B cell (primary cell): ENCODE results near the gene ANAPC4. TPM values are rescaled to one million over a fixed set of nuclear protein-coding genes. Genes with fewer than 3 reads are reported as not detected.

Experiments
- ATAC-seq: fragments of 200-7000 bp; cut with Tn5 transposase; one replicate; pipeline ENCODE4 v1.10.0; 2021; ENCODE audit warnings: low read depth, mild to moderate bottlenecking, moderate number of reproducible peaks, moderate library complexity
- CTCF ChIA-PET: fragments of 350-600 bp; sonication (Branson Sonifier 250); formaldehyde crosslinking; loops from one replicate; lab custom pipeline; 2021; ENCODE audit warnings: antibody characterized with exemption, inconsistent platforms; lab: Charles Lee
- POLR2A ChIA-PET: fragments of 350-600 bp; sonication (Branson Sonifier 250); formaldehyde crosslinking; loops from one replicate; lab custom pipeline; 2021; ENCODE audit warnings: antibody characterized with exemption; lab: Charles Lee
- DNase-seq: peaks from one replicate; pipeline ENCODE4 v3.0.0; 2013
- H2AFZ ChIP-seq: 2 replicates; pipeline ENCODE4 v1.6.1; 2012; ENCODE audit warnings: mild to moderate bottlenecking, low read depth, low read length; ENCODE audit not compliant: insufficient read depth, poor library complexity, severe bottlenecking
- H3K27ac ChIP-seq, 2 donors: 1 replicate in 1 of 2; 2 replicates in 1 of 2; pipeline ENCODE4 v1.5.1; 2012 to 2013; ENCODE audit warnings: low read length in 2 of 2, mild to moderate bottlenecking in 2 of 2, moderate library complexity in 1 of 2
- H3K27me3 ChIP-seq, 4 experiments: fragments of 200-600 bp in 1 of 4; sonication (generic) in 1 of 4; replicated peaks in 1 of 4; 1 replicate in 2 of 4; 2 replicates in 2 of 4; pipeline versions ENCODE4 v1.6.1 to v1.7.0; 2013 to 2016; ENCODE audit warnings: low read length in 3 of 4, mild to moderate bottlenecking in 2 of 4, mixed read lengths in 1 of 4, moderate library complexity in 1 of 4; ENCODE audit not compliant: insufficient read depth in 4 of 4, control insufficient read depth in 3 of 4; ENCODE audit errors: control extremely low read depth in 1 of 4
- H3K36me3 ChIP-seq, 2 experiments: replicated peaks in 1 of 2; 1 replicate in 1 of 2; 2 replicates in 1 of 2; pipeline versions ENCODE4 v1.6.1 to v1.7.1; 2013; ENCODE audit warnings: low read length in 1 of 2; ENCODE audit not compliant: insufficient read depth in 2 of 2, control insufficient read depth in 1 of 2; ENCODE audit errors: control extremely low read depth in 1 of 2, extremely low read depth in 1 of 2
- H3K4me1 ChIP-seq, 2 donors: fragments of 200-600 bp in 1 of 2; sonication (generic) in 1 of 2; 1 replicate in 1 of 2; 2 replicates in 1 of 2; pipeline versions ENCODE4 v1.5.1 to v1.6.1; 2013 to 2017; ENCODE audit warnings: low read length in 2 of 2; ENCODE audit not compliant: control insufficient read depth in 2 of 2, insufficient read depth in 2 of 2
- H3K4me2 ChIP-seq: replicated peaks from 2 replicates; pipeline ENCODE3; 2012; ENCODE audit warnings: mild to moderate bottlenecking, low read depth, low read length; ENCODE audit not compliant: poor library complexity, severe bottlenecking
- H3K4me3 ChIP-seq, 5 experiments: fragments of 200-600 bp in 1 of 5; sonication (generic) in 1 of 5; 1 replicate in 3 of 5; 2 replicates in 2 of 5; pipeline versions ENCODE4 v1.5.1 to v1.7.0; 2011 to 2016; ENCODE audit warnings: low read length in 4 of 5, mild to moderate bottlenecking in 4 of 5, low read depth in 2 of 5, control low read depth in 1 of 5, moderate library complexity in 1 of 5; ENCODE audit not compliant: insufficient read depth in 1 of 5; ENCODE audit errors: control extremely low read depth in 1 of 5, extremely low read depth in 1 of 5
- H3K79me2 ChIP-seq: fragments of 200-600 bp; sonication (generic); one replicate; pipeline ENCODE4 v1.6.0; 2016; ENCODE audit warnings: low read length; ENCODE audit not compliant: control insufficient read depth, insufficient read depth
- H3K9ac ChIP-seq: fragments of 200-600 bp; sonication (generic); 2 replicates; pipeline ENCODE4 v1.6.1; 2017; ENCODE audit warnings: mild to moderate bottlenecking, low read length, moderate library complexity
- H3K9me3 ChIP-seq, 3 donors: one replicate each; pipeline versions ENCODE4 v1.6.1 to v1.7.1; 2013; ENCODE audit warnings: low read length in 2 of 3; ENCODE audit not compliant: control insufficient read depth in 2 of 3, insufficient read depth in 1 of 3; ENCODE audit errors: control extremely low read depth in 1 of 3
- H4K20me1 ChIP-seq: 2 replicates; pipeline ENCODE4 v1.6.0; 2012; ENCODE audit warnings: mild to moderate bottlenecking, low read length; ENCODE audit not compliant: insufficient read depth, control insufficient read depth, poor library complexity, severe bottlenecking
- H3K27ac Mint-ChIP-seq: one replicate; pipeline ENCODE4 v1.8.0; 2021; ENCODE audit warnings: mixed read lengths
- H3K27me3 Mint-ChIP-seq: one replicate; pipeline ENCODE4 v1.8.0; 2021; ENCODE audit warnings: mixed read lengths
- H3K4me1 Mint-ChIP-seq: one replicate; pipeline ENCODE4 v1.8.0; 2021; ENCODE audit warnings: mixed read lengths
- H3K4me3 Mint-ChIP-seq: one replicate; pipeline ENCODE4 v1.8.0; 2021; ENCODE audit warnings: mixed read lengths
- H3K9me3 Mint-ChIP-seq: one replicate; pipeline ENCODE4 v1.8.0; 2022; ENCODE audit warnings: mixed read lengths; ENCODE audit not compliant: insufficient read depth
- CTCF ChIP-seq: fragments of 200-600 bp; IDR thresholded peaks from one replicate; pipeline ENCODE4 v1.8.0; 2022; ENCODE audit warnings: antibody characterized with exemption, mild to moderate bottlenecking
- EZH2 ChIP-seq: IDR thresholded peaks from 2 replicates; pipeline ENCODE4 v1.6.1; 2012; ENCODE audit warnings: borderline replicate concordance, low read depth, mild to moderate bottlenecking, moderate library complexity, low read length; ENCODE audit not compliant: insufficient read depth, poor library complexity, severe bottlenecking
- WGBS: methylation state at CpG from one replicate; pipeline ENCODE4 v1.1.5; 2013; ENCODE audit warnings: missing lambda C conversion rate; ENCODE audit not compliant: insufficient coverage; 5-methylcytosine and 5-hydroxymethylcytosine counted together
- intact Hi-C: fragments of 100-400 bp; cut with micrococcal nuclease; formaldehyde crosslinking; loops from one replicate; pipeline ENCODE4 v1.10.0; 2022
- polyA plus RNA-seq: library from polyadenylated mRNA; depleted of rRNA; stranded (reverse); fragments of >200 nt; gene quantifications from 2 replicates; pipeline ENCODE4 v1.2.3, GENCODE V29; 2012
- total RNA-seq, 2 donors: library from RNA; stranded (reverse); fragments of 120-200 nt in 1 of 2; gene quantifications; 1 replicate in 1 of 2; 2 replicates in 1 of 2; pipeline versions ENCODE4 v1.2.3 to v1.2.4, GENCODE V29; 2013 to 2022

The ANAPC4 gene
- total and polyA plus RNA-seq, 2 donors (not counting 1 experiment from before 2014, with no cell fraction given), result 18.4 to 52.6 TPM

DNA sequence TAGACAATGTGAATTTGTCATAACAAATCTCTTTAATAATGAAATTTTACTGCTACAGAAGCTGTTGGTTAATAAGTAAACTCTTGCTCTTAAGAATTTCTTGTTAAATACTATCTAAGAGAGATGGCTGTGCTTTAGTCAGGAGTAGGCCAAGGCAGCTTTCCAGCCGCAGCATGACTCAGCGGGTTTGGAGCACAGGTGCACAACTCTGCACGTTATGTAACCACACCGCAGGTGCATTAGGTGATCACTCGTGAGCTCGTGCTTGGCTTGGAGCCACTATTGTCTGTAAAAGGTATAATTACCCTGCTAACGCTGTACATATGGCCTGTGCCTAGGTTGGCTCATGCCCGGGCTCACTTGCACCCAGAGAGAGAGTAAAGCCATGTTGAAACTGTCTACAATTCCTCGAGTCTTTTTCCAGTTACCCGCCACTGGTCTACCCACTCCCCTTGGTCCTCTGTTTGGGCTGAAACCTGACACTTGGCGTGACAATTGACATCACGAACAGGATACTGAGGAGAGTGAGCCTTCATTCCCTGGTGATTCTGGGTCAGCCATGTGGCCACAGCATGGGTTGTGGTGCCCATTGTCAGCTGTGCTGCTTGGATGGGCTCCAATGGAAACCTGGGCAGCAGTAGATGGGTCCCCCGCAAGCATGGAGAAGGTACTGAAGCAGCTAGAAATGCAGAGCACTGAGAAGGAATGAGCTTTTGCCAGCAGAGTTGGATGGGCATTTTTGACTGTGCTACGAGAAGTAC, 18.4 kb upstream of the ANAPC4 start:
- no peaks in the 10 kb centered on the region for H4K20me1 ChIP-seq
- peaks cover 0 to 11% (median 0%) of the 10 kb centered on the region in 3 donors for H3K9me3 ChIP-seq
- no peak overlapping the region for H2AFZ ChIP-seq
- POLR2A ChIA-PET, result no interaction called here
- Mint-ChIP-seq H3K4me1 (no peaks in the 10 kb centered on the region), H3K4me3 (no peak overlapping the region), H3K27ac (no peak overlapping the region), H3K9me3 (peaks cover 3% of the 10 kb centered on the region), H3K27me3 (no peaks in the 10 kb centered on the region)
- H3K4me1 ChIP-seq, result no peaks in the 10 kb centered on the region
- H3K36me3 ChIP-seq, result peaks cover 0 to 1% of the 10 kb centered on the region in 2 experiments
- H3K27ac ChIP-seq, result no peak overlapping the region
- CTCF ChIA-PET, result interaction anchor here (1.4 to 4.7 kb wide), 2 partner anchors 8 to 214 kb away, joined by 3 to 23 read pairs; no protein-coding TSS in a partner anchor
- intact Hi-C loops, result no loop called here
- 91% methylated on average over 14 of the region's 14 CpGs for WGBS
- H3K27me3 ChIP-seq, result no peaks in the 10 kb centered on the region
- H3K9ac ChIP-seq, result no peak overlapping the region
- H3K4me2 ChIP-seq, result no peak overlapping the region
- H3K4me3 ChIP-seq, result no peak overlapping the region
- no peaks in the 10 kb centered on the region for H3K79me2 ChIP-seq
- DNase-seq (no peak), ATAC-seq (no peak)
- no peak for TF ChIP-seq CTCF
- no peak for TF ChIP-seq EZH2

DNA sequence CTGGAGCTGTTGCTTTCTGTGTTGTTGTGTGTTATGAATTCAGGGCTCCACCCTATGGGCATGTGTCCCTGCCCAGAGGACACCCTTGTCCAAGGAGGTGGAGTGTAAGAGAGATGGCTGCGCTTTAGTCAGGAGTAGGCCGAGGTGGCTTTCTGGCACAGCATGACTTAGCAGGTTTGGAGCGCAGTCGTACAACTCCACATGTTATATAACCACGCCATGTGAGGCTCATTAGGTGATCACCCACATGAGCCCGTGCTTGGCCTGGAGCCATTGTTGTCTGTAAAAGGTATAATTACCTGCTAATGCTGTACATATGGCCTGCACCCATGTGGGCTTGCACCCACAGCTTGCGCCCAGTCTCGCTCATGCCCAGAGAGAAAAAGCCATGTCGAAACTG, 15.8 kb upstream of the ANAPC4 start:
- ChIA-PET POLR2A (no interaction called here), CTCF (no interaction called here)
- Histone ChIP-seq H4K20me1 (no peaks in the 10 kb centered on the region), H3K9ac (no peak overlapping the region), H3K4me1 (no peaks in the 10 kb centered on the region), H2AFZ (no peak overlapping the region), H3K36me3 (peaks cover 1 to 2% of the 10 kb centered on the region in 2 experiments), H3K4me3 (no peak overlapping the region), H3K4me2 (no peak overlapping the region), H3K79me2 (no peaks in the 10 kb centered on the region), H3K27ac (no peak overlapping the region), H3K27me3 (no peaks in the 10 kb centered on the region), H3K9me3 (peaks cover 0 to 11% (median 0%) of the 10 kb centered on the region in 3 donors)
- Mint-ChIP-seq H3K9me3 (peaks cover 3% of the 10 kb centered on the region), H3K4me1 (no peaks in the 10 kb centered on the region), H3K4me3 (no peak overlapping the region), H3K27me3 (no peaks in the 10 kb centered on the region), H3K27ac (no peak overlapping the region)
- ATAC-seq (no peak), DNase-seq (no peak)
- 96% methylated on average over 5 of the region's 9 CpGs for WGBS
- TF ChIP-seq EZH2 (no peak), CTCF (no peak)
- intact Hi-C loops, result no loop called here
